ENCODE results near the gene GRK6. TPM values are rescaled to one million over a fixed set of nuclear protein-coding genes. Genes with fewer than 3 reads are reported as not detected.

GRK6 gene
- total and polyA plus RNA-seq, 9 of the 15 experiments (the other 6 are each of a cell fraction or from before 2014, with no cell fraction given): 0.63 to 122 (median 44.5) TPM

DNA sequence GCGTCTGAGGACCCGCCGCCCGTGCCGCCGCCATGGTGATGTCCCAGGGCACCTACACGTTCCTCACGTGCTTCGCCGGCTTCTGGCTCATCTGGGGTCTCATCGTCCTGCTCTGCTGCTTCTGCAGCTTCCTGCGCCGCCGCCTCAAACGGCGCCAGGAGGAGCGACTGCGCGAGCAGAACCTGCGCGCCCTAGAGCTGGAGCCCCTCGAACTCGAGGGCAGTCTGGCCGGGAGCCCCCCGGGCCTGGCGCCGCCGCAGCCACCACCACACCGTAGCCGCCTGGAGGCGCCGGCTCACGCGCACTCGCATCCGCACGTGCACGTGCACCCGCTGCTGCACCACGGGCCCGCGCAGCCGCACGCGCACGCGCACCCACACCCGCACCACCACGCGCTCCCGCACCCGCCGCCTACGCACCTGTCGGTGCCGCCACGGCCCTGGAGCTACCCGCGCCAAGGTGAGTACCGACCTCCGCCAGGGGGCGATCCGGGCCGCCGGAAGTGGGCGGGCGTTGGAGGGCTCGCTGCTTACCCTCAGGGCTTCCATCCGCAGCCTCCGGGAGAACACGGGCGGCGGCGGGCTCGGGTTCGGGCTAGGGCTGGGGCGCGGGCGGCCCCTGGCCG lies 28.7 kb downstream of the GRK6 start (continued):
- TF ChIP-seq VEZF1 (CRISPR knock-in tag; IDR thresholded peaks at IDR 0.05): peak; percentile 48; the same call in 1 of the 2 replicates
- no peak for TF ChIP-seq ZNF121 (CRISPR knock-in tag; conservative IDR thresholded peaks at IDR 0.05)
- TF ChIP-seq ZNF644 (tag; IDR thresholded peaks at IDR 0.05; ENCODE audit: low read depth): peak; percentile 57; the same call in 1 of the 2 replicates
- no peak for TF ChIP-seq ZBTB5 (IDR thresholded peaks at IDR 0.05)
- TF ChIP-seq KLF16 (IDR thresholded peaks at IDR 0.05): no peak
- TF ChIP-seq FOXM1 (IDR thresholded peaks at IDR 0.05; ENCODE audit: low read depth): no peak
- peak; percentile 93; the same call in 1 of the 2 replicates for TF ChIP-seq FOXM1 (CRISPR knock-in tag; IDR thresholded peaks at IDR 0.05; ENCODE audit: low read depth)
- TF ChIP-seq NCOA1 (IDR thresholded peaks at IDR 0.05; ENCODE audit: low read depth): no peak
- TF ChIP-seq SLC30A9 (CRISPR knock-in tag; IDR thresholded peaks at IDR 0.05): no peak
- TF ChIP-seq MECOM (CRISPR knock-in tag; IDR thresholded peaks at IDR 0.05): no peak
- no peak for TF ChIP-seq ARHGAP35 (IDR thresholded peaks at IDR 0.05; ENCODE audit: partially characterized antibody)
- no peak for TF ChIP-seq NFATC3 (IDR thresholded peaks at IDR 0.05)
- TF ChIP-seq GABPB2 (CRISPR knock-in tag; conservative IDR thresholded peaks at IDR 0.05): no peak
- TF ChIP-seq HNRNPLL (IDR thresholded peaks at IDR 0.05; ENCODE audit: low read depth, low read length, poor library complexity, severe bottlenecking): peak; percentile 83
- TF ChIP-seq NFYB (IDR thresholded peaks at IDR 0.05; ENCODE audit: extremely low read depth, insufficient read length): no peak
- peak; percentile 89; the same call in 1 of the 2 replicates for TF ChIP-seq RB1 (IDR thresholded peaks at IDR 0.05; ENCODE audit: low read depth)
- peak; percentile 60; the same call in 1 of the 2 replicates for TF ChIP-seq NCOR1 (IDR thresholded peaks at IDR 0.05)
- no peak for TF ChIP-seq NR2C1 (IDR thresholded peaks at IDR 0.05)
- no peak for TF ChIP-seq NR2C1 (tag; IDR thresholded peaks at IDR 0.05)
- TF ChIP-seq, protein P1, sequence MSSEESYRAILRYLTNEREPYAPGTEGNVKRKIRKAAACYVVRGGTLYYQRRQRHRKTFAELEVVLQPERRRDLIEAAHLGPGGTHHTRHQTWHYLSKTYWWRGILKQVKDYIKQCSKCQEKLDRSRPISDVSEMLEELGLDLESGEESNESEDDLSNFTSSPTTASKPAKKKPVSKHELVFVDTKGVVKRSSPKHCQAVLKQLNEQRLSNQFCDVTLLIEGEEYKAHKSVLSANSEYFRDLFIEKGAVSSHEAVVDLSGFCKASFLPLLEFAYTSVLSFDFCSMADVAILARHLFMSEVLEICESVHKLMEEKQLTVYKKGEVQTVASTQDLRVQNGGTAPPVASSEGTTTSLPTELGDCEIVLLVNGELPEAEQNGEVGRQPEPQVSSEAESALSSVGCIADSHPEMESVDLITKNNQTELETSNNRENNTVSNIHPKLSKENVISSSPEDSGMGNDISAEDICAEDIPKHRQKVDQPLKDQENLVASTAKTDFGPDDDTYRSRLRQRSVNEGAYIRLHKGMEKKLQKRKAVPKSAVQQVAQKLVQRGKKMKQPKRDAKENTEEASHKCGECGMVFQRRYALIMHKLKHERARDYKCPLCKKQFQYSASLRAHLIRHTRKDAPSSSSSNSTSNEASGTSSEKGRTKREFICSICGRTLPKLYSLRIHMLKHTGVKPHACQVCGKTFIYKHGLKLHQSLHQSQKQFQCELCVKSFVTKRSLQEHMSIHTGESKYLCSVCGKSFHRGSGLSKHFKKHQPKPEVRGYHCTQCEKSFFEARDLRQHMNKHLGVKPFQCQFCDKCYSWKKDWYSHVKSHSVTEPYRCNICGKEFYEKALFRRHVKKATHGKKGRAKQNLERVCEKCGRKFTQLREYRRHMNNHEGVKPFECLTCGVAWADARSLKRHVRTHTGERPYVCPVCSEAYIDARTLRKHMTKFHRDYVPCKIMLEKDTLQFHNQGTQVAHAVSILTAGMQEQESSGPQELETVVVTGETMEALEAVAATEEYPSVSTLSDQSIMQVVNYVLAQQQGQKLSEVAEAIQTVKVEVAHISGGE (CRISPR knock-in tag; IDR thresholded peaks at IDR 0.05): peak in 1 of 3 experiments; percentile 19; a peak in 1 of 6 replicates
- 0 out of 2 replicates have a peak, but pooled peaks have one; percentile 34 for TF ChIP-seq POLR2AphosphoS5 (IDR thresholded peaks at IDR 0.05; ENCODE audit: control insufficient read depth, insufficient read depth, low read depth, low read length)
- no peak for TF ChIP-seq ZNF764 (CRISPR knock-in tag; IDR thresholded peaks at IDR 0.05; ENCODE audit: low read depth)

Measured in K562 (cell line).